OCI-LY3 (cell line): ENCODE data around the gene CYP20A1.

ENCODE experiments used
- EZH2phosphoT487 ChIP-seq: fragments of 200-600 bp; shearing (Covaris generic); IDR thresholded peaks from 2 replicates; pipeline ENCODE4 v1.6.1; 2018; ENCODE audit warnings: antibody characterized with exemption, mixed run types, low read depth
- TF ChIP-seq, protein P1 (sequence below): fragments of 200-600, 300-600 bp; sonication (generic); IDR thresholded peaks from 2 replicates; pipeline ENCODE4 v1.5.1; 2014; ENCODE audit warnings: antibody characterized with exemption, low read length, low read depth

DNA sequence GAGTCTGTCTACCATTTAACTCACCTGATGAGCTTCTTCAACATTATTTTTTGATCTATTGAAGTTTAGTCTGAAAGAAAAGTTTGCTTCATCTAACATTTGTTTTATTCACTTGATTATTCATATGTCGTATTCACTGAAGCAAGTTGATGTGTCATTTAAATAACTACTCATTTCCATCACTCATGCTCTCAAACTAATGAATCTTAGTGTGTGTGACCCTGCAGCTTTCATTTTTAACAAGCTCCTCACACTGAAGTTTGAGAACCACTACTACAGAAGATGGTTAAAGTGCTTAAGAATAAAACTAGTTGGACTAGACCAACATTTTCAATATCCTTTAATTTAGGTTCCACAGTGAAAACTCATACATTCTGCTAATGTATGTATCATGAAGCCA lies 87.5 kb downstream of the CYP20A1 start:
- TF ChIP-seq, protein P1, sequence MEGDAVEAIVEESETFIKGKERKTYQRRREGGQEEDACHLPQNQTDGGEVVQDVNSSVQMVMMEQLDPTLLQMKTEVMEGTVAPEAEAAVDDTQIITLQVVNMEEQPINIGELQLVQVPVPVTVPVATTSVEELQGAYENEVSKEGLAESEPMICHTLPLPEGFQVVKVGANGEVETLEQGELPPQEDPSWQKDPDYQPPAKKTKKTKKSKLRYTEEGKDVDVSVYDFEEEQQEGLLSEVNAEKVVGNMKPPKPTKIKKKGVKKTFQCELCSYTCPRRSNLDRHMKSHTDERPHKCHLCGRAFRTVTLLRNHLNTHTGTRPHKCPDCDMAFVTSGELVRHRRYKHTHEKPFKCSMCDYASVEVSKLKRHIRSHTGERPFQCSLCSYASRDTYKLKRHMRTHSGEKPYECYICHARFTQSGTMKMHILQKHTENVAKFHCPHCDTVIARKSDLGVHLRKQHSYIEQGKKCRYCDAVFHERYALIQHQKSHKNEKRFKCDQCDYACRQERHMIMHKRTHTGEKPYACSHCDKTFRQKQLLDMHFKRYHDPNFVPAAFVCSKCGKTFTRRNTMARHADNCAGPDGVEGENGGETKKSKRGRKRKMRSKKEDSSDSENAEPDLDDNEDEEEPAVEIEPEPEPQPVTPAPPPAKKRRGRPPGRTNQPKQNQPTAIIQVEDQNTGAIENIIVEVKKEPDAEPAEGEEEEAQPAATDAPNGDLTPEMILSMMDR: no peak
- no peak for TF ChIP-seq EZH2phosphoT487
